GM12864 (cell line): ENCODE results near the gene ATP8B3.

Experiments used
- DNase-seq: peaks from one replicate; pipeline ENCODE4 v3.0.0-alpha.2; 2011; ENCODE audit warnings: low read depth
- H3K4me3 ChIP-seq: 2 replicates; pipeline ENCODE4 v1.5.1; 2011; ENCODE audit warnings: mild to moderate bottlenecking, low read depth, low read length, control low read depth
- CTCF ChIP-seq: IDR thresholded peaks from 2 replicates; pipeline ENCODE4 v1.5.1; 2011; ENCODE audit warnings: low read depth, mild to moderate bottlenecking, moderate library complexity, low read length, control low read depth, inconsistent platforms; ENCODE audit errors: missing control alignments

ATP8B3 gene

GRCh38 chr19:1757468-1758230, 54.4 kb downstream of the ATP8B3 start:
- no peak overlapping the region for H3K4me3 ChIP-seq
- DNase-seq, result no peak
- no peak for TF ChIP-seq CTCF

GRCh38 chr19:1756705-1757465, 55.2 kb downstream of the ATP8B3 start:
- TF ChIP-seq CTCF, result no peak
- no peak overlapping the region for H3K4me3 ChIP-seq

GRCh38 chr19:1756264-1756663, 55.8 kb downstream of the ATP8B3 start:
- no peak overlapping the region for H3K4me3 ChIP-seq
- TF ChIP-seq CTCF, result no peak
- DNase-seq, result no peak

More at GRCh38 chr19:1756705-1757465, 55.2 kb downstream of the ATP8B3 start:
- DNase-seq, result no peak

GRCh38 chr19:1755467-1756171, 56.5 kb downstream of the ATP8B3 start:
- TF ChIP-seq CTCF, result no peak
- H3K4me3 ChIP-seq, result no peak overlapping the region

GRCh38 chr19:1754636-1755466, 57.2 kb downstream of the ATP8B3 start:
- no peak overlapping the region for H3K4me3 ChIP-seq
- DNase-seq, result no peak
- no peak for TF ChIP-seq CTCF

More at GRCh38 chr19:1755467-1756171, 56.5 kb downstream of the ATP8B3 start:
- no peak for DNase-seq

- no peak for DNase-seq
- no peak overlapping the region for H3K4me3 ChIP-seq
- no peak for TF ChIP-seq CTCF
Observed at GRCh38 chr19:1754018-1754635, 57.9 kb downstream of the ATP8B3 start.
